ENCODE results near the gene ABHD8. TPM values are rescaled to one million over a fixed set of nuclear protein-coding genes. Genes with fewer than 3 reads are reported as not detected.

Gene ABHD8, protein sequence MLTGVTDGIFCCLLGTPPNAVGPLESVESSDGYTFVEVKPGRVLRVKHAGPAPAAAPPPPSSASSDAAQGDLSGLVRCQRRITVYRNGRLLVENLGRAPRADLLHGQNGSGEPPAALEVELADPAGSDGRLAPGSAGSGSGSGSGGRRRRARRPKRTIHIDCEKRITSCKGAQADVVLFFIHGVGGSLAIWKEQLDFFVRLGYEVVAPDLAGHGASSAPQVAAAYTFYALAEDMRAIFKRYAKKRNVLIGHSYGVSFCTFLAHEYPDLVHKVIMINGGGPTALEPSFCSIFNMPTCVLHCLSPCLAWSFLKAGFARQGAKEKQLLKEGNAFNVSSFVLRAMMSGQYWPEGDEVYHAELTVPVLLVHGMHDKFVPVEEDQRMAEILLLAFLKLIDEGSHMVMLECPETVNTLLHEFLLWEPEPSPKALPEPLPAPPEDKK
- total RNA-seq (2014; rRNA removed; shearing (Covaris generic); ENCODE audit: low replicate concordance) = 1.3 TPM in 1 of 2 replicates, not detected in the other

DNA sequence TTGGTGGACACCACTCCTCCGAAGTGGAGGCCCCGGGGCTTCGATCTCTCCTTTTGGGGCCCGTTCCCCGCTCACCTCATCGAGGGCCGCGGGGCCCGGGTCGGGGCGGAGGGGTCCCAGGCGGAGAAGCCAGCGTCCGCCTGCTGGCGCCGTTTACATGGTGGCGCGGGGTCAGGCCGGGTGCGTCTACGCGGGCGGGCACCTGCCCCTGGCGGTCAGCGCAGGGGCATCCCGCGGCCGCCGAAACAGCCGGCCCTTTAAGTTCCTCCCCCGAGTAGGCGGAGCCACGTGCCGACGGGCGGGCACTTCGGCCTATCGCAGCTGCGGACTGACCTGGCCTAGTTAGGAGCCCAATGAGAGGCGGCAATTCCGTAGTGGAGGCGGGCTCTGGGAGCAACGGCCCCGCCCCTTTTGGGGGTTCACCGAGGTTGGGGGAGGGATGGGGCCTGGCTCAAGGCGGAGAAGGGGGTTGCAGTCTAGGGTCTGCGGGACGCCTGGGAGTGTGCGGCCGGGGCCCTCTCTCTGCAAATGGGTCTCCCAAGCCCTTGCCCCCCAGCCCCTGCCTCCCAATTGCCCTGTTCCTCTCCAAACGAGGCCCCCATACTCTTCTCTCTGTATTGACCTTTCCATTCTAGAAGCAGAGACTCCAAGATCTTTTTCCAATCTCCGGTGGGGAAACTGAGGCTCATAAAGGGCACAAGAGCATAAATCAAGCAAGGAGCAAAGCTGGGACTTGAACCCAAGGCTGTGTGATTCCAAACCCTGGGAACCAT is at the start of gene ABHD8:
TSS of gene ABHD8 (minus strand) at position 259 of the 773 bp plus-strand sequence. CDS start 1,809 bp downstream, outside the sequence.
- Histone ChIP-seq H3K27me3 (no peaks in the 10 kb centered on the region), H3K36me3 (no peaks in the 10 kb centered on the region; the same call in 1 of the 2 replicates), H3K4me3 (peak within 1 kb of the TSS; percentile 25), H3K9me3 (no peaks in the 10 kb centered on the region)
- peak; percentile 83 for DNase-seq

DNA sequence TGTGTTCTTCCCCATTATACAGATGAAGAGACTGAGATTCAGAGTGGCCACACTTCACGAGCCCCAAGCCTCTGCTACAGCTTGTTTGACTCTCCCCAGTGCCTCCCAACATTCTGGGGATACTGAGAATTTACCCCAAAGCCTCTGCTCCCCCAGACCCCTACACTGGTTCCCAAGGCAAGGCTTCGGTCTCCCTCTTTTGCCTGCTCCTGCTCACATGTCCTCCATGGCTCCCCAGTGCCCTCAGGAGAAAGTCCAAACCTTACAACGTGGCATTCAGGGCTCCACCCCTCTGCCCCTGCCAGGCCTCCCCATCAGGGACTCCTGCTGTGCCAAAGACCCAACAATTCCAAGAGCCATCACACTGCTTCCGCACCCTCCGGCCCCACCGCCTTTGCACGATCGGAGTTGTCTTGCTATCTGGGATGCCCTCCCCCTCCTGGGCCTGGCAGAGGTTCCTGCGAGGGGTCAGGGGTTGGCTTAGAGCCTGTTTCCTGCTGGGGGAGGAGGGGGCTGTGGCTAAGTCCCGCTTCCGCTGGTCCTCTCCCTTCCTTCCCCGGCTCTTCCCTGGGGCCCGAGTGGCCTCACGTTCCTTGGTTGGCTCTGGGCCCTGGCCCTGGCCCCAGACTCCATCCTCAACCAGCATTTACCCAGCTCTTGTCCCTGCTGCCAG is 49.5 kb upstream of the ABHD8 start:
- no peaks in the 10 kb centered on the region for H3K27me3 ChIP-seq
- no peak for DNase-seq
- no peaks in the 10 kb centered on the region for H3K9me3 ChIP-seq
- no peaks in the 10 kb centered on the region for H3K36me3 ChIP-seq
- no peak overlapping the region for H3K4me3 ChIP-seq

DNA sequence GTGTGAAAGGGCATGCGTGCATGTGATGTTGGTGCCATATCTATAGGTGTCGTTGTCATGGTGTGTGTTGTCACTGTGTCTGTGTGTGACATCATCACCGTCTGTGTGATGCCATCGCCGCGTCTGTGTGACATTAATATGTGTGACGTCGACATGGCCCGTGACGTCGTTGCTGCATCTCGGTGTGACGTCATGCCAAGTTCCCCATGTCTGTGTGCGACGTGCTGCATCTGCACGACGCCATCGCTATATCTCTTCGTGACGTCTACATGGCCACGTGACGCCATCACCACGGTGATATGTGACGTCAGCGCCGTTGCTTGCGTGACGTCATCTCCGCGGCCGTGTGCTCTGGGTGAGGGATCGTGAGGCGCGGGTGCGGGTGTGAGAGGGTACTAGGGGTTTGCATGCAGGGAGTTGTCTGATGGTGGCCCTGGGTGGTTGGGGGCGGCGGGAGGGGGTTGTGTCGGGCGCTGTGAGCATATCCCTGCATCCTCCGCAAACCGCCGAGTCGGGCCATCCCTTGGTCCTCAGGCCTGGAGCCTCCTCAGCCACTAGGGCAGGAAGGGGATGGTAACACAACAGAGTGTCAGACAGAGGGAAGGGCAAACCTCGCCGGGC is 48.7 kb upstream of the ABHD8 start:
- H3K9me3 ChIP-seq = no peaks in the 10 kb centered on the region
- no peaks in the 10 kb centered on the region for H3K27me3 ChIP-seq
- no peak overlapping the region for H3K4me3 ChIP-seq
- no peaks in the 10 kb centered on the region for H3K36me3 ChIP-seq
- no peak for DNase-seq

DNA sequence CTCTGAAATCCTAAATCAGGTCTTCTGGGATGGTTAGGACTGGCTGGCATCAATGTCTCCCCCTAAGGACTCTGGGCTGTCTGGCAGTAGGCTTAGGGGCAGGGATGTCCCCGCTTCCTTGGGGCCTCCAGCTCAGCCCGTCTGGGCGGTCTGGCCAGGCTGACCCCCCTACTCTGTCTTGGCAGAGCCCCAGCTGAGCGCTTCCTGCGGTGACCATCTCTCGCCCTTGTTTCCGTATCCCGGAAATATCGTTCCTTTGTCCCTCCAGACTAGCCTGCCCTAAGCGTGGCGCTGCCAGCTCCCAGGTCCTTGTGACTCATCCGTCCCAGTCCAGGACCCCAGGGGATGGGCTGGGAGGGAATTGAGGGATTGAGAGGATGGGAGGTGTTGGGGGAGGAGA is 45.5 kb upstream of the ABHD8 start:
- no peaks in the 10 kb centered on the region; the same call in 1 of the 2 replicates for H3K36me3 ChIP-seq
- no peaks in the 10 kb centered on the region for H3K27me3 ChIP-seq
- no peaks in the 10 kb centered on the region for H3K9me3 ChIP-seq
- peak; percentile 66 for DNase-seq
- no peak overlapping the region for H3K4me3 ChIP-seq

DNA sequence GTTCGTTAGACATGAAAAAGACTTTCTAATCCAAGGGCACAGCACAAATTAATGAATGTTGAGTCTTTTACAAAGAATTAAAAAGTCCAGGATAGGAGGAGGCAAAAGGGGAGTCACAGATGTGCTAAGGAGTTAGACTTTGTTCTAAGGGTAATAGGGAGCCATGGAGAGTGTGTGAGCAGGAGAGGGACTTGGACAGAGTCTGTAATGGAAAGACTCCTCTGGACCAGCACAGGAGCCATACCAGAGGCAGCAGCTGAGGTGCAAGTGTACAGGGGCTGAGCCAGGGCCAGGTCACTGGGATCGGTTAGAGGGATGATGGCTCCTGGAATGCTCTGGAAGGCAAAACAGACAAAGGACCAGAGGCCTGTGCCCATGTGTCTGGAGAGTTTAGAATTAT is 44.7 kb upstream of the ABHD8 start:
- no peak for DNase-seq
- no peaks in the 10 kb centered on the region for H3K27me3 ChIP-seq
- H3K36me3 ChIP-seq = no peaks in the 10 kb centered on the region; the same call in 1 of the 2 replicates
- H3K4me3 ChIP-seq = no peak overlapping the region
- H3K9me3 ChIP-seq = no peaks in the 10 kb centered on the region

DNA sequence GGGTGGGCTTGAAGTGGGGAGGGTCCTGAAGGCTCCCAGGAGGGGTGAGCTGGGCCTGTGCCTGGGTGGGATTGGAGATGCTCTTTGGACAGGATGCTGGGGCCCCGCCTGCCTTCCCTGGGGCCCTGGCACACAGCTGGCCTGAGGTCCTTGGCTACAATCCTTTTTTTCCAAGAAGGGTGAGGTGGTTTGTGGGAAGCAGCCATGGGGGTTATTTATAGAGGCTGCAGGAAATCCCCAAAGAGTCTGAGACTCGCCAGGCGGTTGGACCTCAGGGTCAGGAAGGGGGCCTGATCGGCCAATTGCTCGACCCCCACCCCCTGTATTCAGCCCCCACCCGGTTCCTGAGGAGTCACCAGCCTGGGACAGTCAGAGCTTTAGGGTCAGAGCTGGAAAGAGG is 44.1 kb upstream of the ABHD8 start:
- H3K27me3 ChIP-seq = no peaks in the 10 kb centered on the region
- H3K9me3 ChIP-seq = no peaks in the 10 kb centered on the region
- no peak overlapping the region for H3K4me3 ChIP-seq
- DNase-seq = peak; percentile 40
- no peaks in the 10 kb centered on the region; the same call in 1 of the 2 replicates for H3K36me3 ChIP-seq

DNA sequence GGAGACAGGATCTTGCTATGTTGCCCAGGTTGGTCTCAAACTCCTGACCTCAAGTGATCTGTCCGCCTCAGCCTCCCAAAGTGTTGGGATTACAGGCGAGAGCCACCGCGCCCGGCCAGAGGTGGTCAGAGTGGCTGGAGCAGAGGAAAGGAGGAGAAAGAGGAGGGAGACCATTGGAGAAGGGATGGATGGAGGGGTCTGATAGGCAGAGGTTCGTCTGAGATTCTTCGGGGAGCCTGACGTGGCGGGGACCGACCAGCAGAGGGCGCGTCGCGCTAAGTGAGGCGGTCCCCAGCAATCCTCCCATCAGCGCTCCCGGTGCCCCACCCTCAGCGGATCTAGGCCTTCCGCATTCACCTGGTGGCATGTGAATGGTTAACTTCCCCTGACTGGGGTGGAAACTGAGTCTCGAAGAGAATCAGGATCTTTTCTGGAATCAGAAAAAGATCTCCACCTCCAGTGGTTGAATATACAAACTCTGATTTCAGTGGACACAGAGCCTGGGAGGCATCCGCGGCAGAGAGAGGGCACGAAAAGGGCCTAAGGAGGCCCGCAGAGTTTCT is 43.0 kb upstream of the ABHD8 start:
- DNase-seq = peak; percentile 67
- Histone ChIP-seq H3K27me3 (no peaks in the 10 kb centered on the region), H3K36me3 (no peaks in the 10 kb centered on the region; the same call in none of the 2 replicates)

DNA sequence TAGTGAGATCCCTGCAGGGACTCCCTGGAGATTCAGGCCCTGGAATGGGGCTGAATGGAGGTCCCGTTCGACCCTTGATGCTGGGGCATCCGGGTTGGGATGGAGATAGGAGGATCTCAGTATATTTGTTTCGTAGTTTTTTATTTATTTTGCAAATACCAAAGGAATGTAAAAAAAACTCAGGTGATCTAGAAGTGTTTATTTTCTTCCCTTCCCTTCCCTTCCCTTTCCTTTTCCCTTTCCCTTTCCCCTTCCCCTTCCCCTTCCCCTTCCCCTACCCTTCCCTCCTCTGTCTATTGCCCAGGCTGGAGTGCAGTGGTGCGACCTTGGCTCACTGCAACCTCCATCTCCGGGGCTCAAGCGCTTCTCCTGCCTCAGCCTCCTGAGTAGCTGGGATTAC is 38.6 kb upstream of the ABHD8 start:
- no peak overlapping the region for H3K4me3 ChIP-seq

More for the DNA sequence above, 43.0 kb upstream of the ABHD8 start:
- H3K4me3 ChIP-seq = no peak overlapping the region
- no peaks in the 10 kb centered on the region for H3K9me3 ChIP-seq

DNA sequence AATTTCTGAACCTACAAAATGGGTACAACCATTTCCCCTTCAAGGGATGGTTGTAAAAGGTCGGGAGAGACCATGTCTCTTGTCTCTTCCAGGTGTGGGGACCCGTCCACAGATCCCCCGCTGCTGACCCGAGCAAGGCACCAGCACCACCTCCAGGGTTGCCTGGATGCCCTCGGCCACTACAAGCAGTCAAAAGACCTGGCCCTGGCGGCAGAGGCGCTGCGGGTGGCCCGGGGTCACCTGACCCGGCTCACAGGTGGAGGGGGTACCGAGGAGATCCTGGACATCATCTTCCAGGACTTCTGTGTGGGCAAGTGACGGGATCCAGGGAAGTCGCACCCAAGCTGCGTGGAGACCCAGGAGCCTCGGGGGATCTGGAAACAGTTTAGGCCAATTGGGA is 38.2 kb upstream of the ABHD8 start:
- Histone ChIP-seq H3K36me3 (peaks cover 14% of the 10 kb centered on the region), H3K9me3 (no peaks in the 10 kb centered on the region), H3K27me3 (no peaks in the 10 kb centered on the region), H3K4me3 (no peak overlapping the region)
- no peak for DNase-seq

More for the DNA sequence above, 38.6 kb upstream of the ABHD8 start:
- H3K36me3 ChIP-seq = peaks cover 14% of the 10 kb centered on the region
- no peak for DNase-seq
- no peaks in the 10 kb centered on the region for H3K9me3 ChIP-seq
- H3K27me3 ChIP-seq = no peaks in the 10 kb centered on the region

DNA sequence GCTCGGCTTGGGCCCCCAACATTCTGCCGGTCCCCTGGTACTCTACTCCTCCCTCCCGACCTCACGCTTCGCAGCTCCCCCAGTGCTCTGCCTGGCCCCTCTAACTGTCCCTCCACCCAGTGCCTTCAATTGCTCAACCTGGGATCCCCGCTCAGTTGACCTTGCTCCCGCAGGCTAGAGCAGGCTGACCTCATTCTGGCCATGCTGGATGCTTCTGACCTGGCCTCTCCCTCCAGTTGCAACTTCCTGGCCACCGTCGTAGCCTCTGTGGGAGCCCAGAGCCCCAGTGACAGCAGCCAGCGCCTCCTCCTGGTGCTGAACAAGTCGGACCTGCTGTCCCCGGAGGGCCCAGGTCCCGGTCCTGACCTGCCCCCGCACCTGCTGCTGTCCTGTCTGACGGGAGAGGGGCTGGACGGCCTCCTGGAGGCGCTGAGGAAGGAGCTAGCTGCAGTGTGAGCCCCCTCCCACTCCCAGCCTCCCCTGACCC is 37.7 kb upstream of the ABHD8 start:
- no peaks in the 10 kb centered on the region for H3K9me3 ChIP-seq
- H3K4me3 ChIP-seq = no peak overlapping the region
- H3K27me3 ChIP-seq = no peaks in the 10 kb centered on the region
- peaks cover 14% of the 10 kb centered on the region for H3K36me3 ChIP-seq
- no peak for DNase-seq

DNA sequence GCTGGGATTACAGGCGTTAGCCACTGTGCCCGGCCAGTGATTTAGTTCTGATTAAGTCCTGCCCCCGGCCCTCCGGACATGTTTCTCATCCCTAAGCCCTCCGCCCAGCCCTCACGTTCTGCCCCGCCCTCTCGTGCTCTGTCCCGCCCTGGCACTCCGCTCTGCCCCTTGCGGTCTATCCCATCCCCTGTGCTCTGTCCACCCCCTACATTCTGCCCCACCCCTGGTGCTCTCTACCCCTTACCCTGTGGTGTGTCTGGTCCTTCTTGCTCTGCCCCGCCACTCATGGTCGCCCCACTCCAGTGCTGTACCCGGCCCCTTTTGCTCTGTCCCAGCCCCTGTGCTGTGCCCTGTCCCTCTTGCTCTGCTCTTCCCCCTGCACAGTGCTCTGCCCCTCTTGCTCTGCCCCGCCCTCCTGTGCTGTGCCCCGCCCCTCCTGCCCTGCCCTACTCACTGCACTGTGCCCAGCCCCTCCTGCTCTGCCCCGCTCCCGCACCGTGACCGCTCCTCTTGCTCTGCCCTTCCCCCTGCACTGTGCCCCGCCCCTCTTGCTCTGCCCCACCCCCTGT is 37.2 kb upstream of the ABHD8 start:
- Histone ChIP-seq H3K9me3 (no peaks in the 10 kb centered on the region), H3K27me3 (no peaks in the 10 kb centered on the region), H3K4me3 (no peak overlapping the region), H3K36me3 (peaks cover 14% of the 10 kb centered on the region)
- DNase-seq = no peak

DNA sequence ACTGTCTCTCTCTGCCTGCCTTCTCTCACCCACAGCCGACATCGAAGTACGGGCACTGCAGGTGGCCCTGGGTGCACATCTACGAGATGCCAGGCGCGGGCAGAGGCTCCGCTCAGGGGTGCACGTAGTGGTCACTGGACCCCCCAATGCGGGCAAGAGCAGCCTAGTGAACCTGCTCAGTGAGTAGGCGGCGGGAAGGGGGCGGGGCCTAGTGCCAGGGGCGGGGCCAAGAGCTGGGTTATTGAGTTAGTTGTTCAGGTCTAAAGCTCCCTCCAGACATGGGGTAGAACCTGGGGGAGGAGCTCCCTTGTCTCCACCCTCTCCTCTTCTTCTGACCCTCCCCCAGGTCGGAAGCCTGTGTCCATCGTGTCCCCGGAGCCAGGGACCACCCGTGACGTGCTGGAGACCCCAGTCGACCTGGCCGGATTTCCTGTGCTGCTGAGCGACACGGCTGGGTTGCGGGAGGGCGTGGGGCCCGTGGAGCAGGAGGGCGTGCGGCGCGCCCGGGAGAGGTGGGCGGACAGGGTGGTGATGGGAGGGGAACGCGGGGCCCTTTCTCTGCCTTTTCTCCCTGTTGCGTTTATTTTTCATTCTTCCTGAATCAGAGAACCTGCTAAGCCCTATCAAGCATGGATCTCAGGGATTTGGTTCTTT is 36.0 kb upstream of the ABHD8 start:
- DNase-seq = no peak
- Histone ChIP-seq H3K4me3 (no peak overlapping the region), H3K9me3 (no peaks in the 10 kb centered on the region), H3K27me3 (no peaks in the 10 kb centered on the region), H3K36me3 (peaks cover 14% of the 10 kb centered on the region)

DNA sequence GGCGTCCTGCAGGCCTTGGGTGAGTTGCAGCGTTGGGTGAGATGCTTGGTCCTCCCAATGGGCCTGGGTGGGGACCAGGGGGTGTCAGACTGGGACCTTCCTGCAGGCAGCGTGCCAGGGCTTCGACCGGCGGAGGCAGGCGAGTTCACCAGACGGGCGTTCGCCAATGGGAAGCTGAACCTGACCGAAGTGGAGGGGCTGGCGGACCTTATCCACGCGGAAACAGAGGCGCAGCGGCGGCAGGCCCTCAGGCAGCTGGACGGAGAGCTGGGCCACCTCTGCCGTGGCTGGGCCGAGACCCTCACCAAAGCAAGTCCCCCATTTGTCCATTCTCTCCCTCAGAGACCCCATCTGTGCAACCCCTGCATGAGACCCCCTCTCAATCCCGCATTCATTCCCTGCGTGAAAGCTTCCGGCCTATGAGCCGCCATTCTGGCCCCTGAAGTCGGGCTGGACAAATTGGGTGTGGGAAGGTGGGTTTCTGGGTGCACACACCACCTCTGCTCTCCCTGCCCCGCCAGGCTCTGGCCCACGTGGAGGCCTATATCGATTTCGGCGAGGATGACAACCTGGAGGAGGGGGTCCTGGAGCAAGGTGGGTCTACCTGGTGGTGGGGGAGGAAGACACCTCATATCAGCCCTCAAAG is 35.3 kb upstream of the ABHD8 start:
- no peaks in the 10 kb centered on the region for H3K9me3 ChIP-seq
- no peak for DNase-seq
- H3K4me3 ChIP-seq = peak overlapping the region; percentile 94
- H3K36me3 ChIP-seq = peaks cover 14% of the 10 kb centered on the region
- H3K27me3 ChIP-seq = no peaks in the 10 kb centered on the region

DNA sequence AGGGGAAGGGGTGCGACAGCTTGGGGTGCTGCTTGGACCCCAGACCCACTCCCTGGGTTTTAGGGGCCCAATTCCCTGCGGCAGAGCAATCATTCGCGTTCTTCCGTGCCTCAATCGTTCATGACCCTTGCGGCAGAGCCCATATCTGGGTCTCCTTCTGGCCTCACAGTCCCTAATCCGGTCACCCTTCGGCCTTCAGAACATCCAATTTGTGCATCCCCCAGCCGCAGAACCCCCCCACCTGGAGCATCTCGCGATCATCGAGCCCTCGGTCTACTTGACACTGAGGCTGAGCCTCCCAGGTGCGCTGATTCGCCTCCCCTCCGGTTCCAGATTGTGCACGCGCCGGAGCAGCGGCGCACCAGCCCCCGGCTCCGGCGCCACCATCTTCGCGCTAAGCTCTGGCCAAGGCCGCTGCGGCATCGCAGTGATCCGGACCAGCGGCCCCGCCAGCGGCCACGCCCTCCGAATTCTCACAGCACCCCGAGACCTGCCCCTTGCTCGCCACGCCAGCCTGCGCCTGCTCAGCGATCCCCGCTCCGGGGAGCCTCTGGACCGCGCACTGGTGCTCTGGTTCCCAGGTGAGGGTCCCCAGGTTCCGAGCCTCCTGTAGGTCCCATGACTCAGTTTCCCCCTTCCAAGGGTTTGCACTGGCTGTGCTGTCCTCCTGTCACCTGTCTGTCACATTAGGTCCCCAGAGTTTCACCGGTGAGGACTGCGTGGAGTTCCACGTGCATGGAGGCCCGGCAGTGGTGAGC is 34.6 kb upstream of the ABHD8 start:
- Histone ChIP-seq H3K27me3 (no peaks in the 10 kb centered on the region), H3K9me3 (peaks cover under 1% of the 10 kb centered on the region; the same call in 1 of the 2 replicates), H3K36me3 (peaks cover 17% of the 10 kb centered on the region), H3K4me3 (peak overlapping the region; percentile 94)
- peak; percentile 57 for DNase-seq

Measured in MG63 (cell line).